DND-41 (cell line): ENCODE measurements around the gene ENTPD2.

ENCODE experiments used
- ATAC-seq: fragments of 200-7000 bp; cut with Tn5 transposase; 3 replicates; pipeline ENCODE4 v1.9.1; 2021; ENCODE audit warnings: low read depth; ENCODE audit not compliant: insufficient read depth
- DNase-seq: peaks from one replicate; pipeline ENCODE4 v3.0.0-alpha.2; 2020
- H2AFZ ChIP-seq: 2 replicates; pipeline ENCODE4 v1.6.0; 2012; ENCODE audit warnings: low read depth, low read length
- H3K27ac ChIP-seq: 2 replicates; pipeline ENCODE4 v1.5.1; 2012; ENCODE audit warnings: low read length, inconsistent platforms
- H3K27me3 ChIP-seq: fragments of 200-600 bp; sonication (generic); 2 replicates; pipeline ENCODE4 v1.6.0; 2012; ENCODE audit warnings: low read length, mild to moderate bottlenecking, inconsistent platforms; ENCODE audit not compliant: insufficient read depth, poor library complexity
- H3K36me3 ChIP-seq: 2 replicates; pipeline ENCODE4 v1.5.1; 2012; ENCODE audit warnings: low read length, inconsistent platforms; ENCODE audit not compliant: insufficient read depth
- H3K4me1 ChIP-seq: 2 replicates; pipeline ENCODE4 v1.5.1; 2012; ENCODE audit warnings: mild to moderate bottlenecking, low read length; ENCODE audit not compliant: insufficient read depth
- H3K4me2 ChIP-seq: 2 replicates; pipeline ENCODE4 v1.6.0; 2012; ENCODE audit warnings: mild to moderate bottlenecking, moderate library complexity, low read length, inconsistent platforms; ENCODE audit not compliant: insufficient read depth
- H3K4me3 ChIP-seq, 2 experiments: fragments of 200-600 bp in 1 of 2; shearing (Covaris generic) in 1 of 2; 2 replicates each; pipeline ENCODE4 v1.5.1; 2012 to 2016; ENCODE audit warnings: inconsistent platforms in 2 of 2, low read length in 2 of 2, mild to moderate bottlenecking in 2 of 2, low read depth in 1 of 2, moderate library complexity in 1 of 2
- H3K79me2 ChIP-seq: 2 replicates; pipeline ENCODE4 v1.6.0; 2012; ENCODE audit warnings: low read length, inconsistent platforms; ENCODE audit not compliant: insufficient read depth
- H3K9ac ChIP-seq: 2 replicates; pipeline ENCODE4 v1.6.0; 2012; ENCODE audit warnings: low read depth, mild to moderate bottlenecking, inconsistent platforms, low read length, moderate library complexity
- H3K9me3 ChIP-seq: 2 replicates; pipeline ENCODE4 v1.5.1; 2012; ENCODE audit warnings: low read length, moderate library complexity, mild to moderate bottlenecking, inconsistent platforms; ENCODE audit not compliant: insufficient read depth, severe bottlenecking
- H4K20me1 ChIP-seq: 2 replicates; pipeline ENCODE4 v1.6.0; 2012; ENCODE audit warnings: low read length; ENCODE audit not compliant: insufficient read depth
- EZH2 ChIP-seq: IDR thresholded peaks from 3 replicates; pipeline ENCODE4 v1.6.1; 2012; ENCODE audit warnings: borderline replicate concordance, low read depth, mild to moderate bottlenecking, moderate library complexity, low read length, inconsistent platforms; ENCODE audit not compliant: severe bottlenecking
- TF ChIP-seq, protein P1 (sequence below): IDR thresholded peaks from 2 replicates; pipeline ENCODE4 v1.5.1; 2012; ENCODE audit warnings: borderline replicate concordance, low read length, moderate library complexity, mild to moderate bottlenecking; ENCODE audit not compliant: poor library complexity, severe bottlenecking; ENCODE audit errors: extremely low read depth

Gene ENTPD2

DNA sequence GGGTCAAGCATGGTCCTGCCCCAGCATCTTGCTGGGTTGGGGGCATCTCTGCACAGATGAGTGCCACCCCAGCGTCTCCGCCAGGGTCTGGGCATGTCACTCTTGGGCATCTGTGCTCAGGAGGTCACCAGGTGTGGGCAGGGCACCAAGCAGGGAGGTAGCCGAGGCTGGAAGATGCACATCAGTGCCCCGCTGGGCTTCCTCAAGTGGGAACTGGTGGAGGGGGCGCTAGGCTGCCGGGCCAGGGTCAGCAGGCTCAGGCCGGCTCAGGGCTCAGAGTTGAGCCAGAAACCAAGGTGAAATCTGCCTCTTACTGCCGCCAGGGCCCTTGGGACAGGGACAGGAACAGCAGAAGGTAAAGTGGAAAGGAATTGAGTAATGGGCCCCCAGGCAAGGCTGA, 17.9 kb downstream of the ENTPD2 start:
- Histone ChIP-seq H2AFZ (no peak overlapping the region), H3K4me3 (no peak overlapping the region), H3K9me3 (no peaks in the 10 kb centered on the region), H3K4me1 (peaks cover 11% of the 10 kb centered on the region), H3K36me3 (no peaks in the 10 kb centered on the region), H4K20me1 (peaks cover 16% of the 10 kb centered on the region), H3K27me3 (peaks cover 9% of the 10 kb centered on the region), H3K79me2 (no peaks in the 10 kb centered on the region), H3K9ac (no peak overlapping the region), H3K4me2 (no peak overlapping the region), H3K27ac (no peak overlapping the region)
- ATAC-seq = no peak
- TF ChIP-seq, protein P1, sequence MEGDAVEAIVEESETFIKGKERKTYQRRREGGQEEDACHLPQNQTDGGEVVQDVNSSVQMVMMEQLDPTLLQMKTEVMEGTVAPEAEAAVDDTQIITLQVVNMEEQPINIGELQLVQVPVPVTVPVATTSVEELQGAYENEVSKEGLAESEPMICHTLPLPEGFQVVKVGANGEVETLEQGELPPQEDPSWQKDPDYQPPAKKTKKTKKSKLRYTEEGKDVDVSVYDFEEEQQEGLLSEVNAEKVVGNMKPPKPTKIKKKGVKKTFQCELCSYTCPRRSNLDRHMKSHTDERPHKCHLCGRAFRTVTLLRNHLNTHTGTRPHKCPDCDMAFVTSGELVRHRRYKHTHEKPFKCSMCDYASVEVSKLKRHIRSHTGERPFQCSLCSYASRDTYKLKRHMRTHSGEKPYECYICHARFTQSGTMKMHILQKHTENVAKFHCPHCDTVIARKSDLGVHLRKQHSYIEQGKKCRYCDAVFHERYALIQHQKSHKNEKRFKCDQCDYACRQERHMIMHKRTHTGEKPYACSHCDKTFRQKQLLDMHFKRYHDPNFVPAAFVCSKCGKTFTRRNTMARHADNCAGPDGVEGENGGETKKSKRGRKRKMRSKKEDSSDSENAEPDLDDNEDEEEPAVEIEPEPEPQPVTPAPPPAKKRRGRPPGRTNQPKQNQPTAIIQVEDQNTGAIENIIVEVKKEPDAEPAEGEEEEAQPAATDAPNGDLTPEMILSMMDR = no peak
- TF ChIP-seq EZH2 = no peak
- DNase-seq = no peak

DNA sequence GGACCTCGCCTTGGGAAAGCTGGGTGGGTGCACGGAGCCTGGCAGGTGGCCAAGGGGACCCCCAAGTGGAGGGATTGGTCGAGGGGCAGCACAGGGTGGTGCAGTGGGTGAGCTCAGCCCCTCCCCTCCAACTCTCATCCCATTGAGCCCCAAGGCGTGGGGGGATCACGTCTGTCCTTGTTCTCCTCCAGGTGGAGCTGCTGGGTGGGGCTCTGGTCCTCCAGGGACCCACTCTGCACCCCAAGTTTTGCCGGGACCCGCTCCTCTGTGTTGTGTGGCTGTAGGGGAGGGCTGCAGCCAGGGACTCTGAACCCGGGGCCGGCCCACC, 18.4 kb downstream of the ENTPD2 start:
- H3K27me3 ChIP-seq = peaks cover 9% of the 10 kb centered on the region
- H3K4me2 ChIP-seq = no peak overlapping the region
- no peak overlapping the region for H3K4me3 ChIP-seq
- H3K4me1 ChIP-seq = peaks cover 11% of the 10 kb centered on the region
- no peaks in the 10 kb centered on the region for H3K36me3 ChIP-seq
- H3K27ac ChIP-seq = no peak overlapping the region
- H2AFZ ChIP-seq = 0 out of 2 replicates have a peak overlapping the region, but pooled peaks have one; percentile 34
- TF ChIP-seq, protein P1 = no peak
- no peak for TF ChIP-seq EZH2
- peaks cover 16% of the 10 kb centered on the region for H4K20me1 ChIP-seq
- no peak overlapping the region for H3K9ac ChIP-seq
- DNase-seq (no peak), ATAC-seq (peak; percentile 21; the same call in 2 of the 3 replicates)
- H3K79me2 ChIP-seq = no peaks in the 10 kb centered on the region
- no peaks in the 10 kb centered on the region for H3K9me3 ChIP-seq

DNA sequence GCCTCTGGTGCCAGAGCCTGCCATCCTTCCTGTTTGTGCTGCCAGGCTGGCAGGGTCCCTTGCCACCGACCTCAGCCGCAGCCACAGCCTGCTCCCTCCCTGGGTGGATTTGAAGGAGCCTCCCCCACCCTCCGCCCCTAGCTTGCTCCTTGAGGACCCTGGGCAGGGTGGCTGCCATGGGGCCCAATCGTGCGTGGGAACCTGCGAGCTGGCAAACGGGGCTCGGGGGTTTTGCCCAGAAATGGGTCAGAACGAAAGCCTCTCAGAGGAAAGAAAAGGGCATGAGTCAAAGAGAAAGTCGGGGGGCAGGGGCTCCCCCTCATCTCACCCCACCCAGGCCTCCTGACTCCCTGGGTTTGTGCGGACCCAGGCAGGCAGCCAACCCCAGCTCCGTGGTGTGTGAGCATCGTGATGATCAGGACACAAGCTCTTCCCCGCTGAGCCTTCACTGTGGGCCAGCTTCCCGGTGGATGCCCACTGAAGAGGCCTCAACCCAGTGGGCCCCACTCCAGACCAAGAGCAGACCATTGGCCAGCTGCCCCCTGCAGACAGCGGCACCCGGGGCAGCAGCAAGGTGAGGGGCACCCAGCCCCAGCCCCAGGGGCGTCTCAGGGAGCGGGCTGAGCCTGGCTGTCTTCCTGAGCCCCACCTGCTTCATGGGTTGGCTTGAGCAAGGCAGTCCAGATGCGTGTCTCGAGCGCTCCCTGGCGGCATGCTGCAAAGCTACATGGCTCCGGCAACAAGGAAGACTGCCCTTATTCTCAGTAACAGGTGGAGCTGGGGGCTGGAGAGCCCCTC, 19.0 kb downstream of the ENTPD2 start:
- peak; percentile 97 for ATAC-seq
- H3K27ac ChIP-seq = no peak overlapping the region

More for the DNA sequence above, 19.0 kb downstream of the ENTPD2 start:
- Histone ChIP-seq H2AFZ (0 out of 2 replicates have a peak overlapping the region, but pooled peaks have one; percentile 34), H3K9me3 (no peaks in the 10 kb centered on the region), H3K36me3 (no peaks in the 10 kb centered on the region), H4K20me1 (peaks cover 16% of the 10 kb centered on the region), H3K4me1 (peaks cover 11% of the 10 kb centered on the region), H3K79me2 (no peaks in the 10 kb centered on the region), H3K4me2 (peak overlapping the region; percentile 41), H3K27me3 (peaks cover 9% of the 10 kb centered on the region), H3K9ac (no peak overlapping the region), H3K4me3 (no peak overlapping the region)
- TF ChIP-seq EZH2 = peak; percentile 55
- TF ChIP-seq, protein P1 = peak; percentile 92
- peak; percentile 82 for DNase-seq
